ENCODE results near the gene DDX60.

Gene DDX60

DNA sequence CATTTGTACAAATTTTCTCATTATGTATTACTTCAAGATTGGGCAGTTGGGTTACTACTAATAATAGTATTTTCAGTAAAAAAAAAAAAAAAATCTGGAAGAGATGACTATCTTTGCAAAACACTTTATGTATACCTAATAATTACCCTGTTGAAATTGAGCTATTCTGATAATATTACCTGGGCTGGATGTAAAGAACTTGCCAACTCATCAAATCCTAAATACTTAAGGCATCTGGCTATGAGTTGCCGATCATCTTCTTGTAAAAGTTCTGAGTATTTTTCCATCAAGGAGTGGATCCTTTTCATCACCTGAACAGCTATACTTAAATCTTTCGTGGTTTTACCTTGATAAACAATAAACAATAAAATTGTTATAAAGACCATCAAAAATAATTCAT lies 42.7 kb downstream of the DDX60 start:
- no peaks in the 10 kb centered on the region for H3K9me2 ChIP-seq (replicated peaks; ENCODE audit: insufficient read depth, low read length)
- no peaks in the 10 kb centered on the region for H3K36me3 ChIP-seq (ENCODE audit: low read length)
- no peaks in the 10 kb centered on the region for H3F3A ChIP-seq (ENCODE audit: insufficient read depth)
- H3K27ac ChIP-seq (ENCODE audit: low read depth, low read length) = no peak overlapping the region
- H3K79me2 ChIP-seq (ENCODE audit: insufficient read depth, low read length) = no peaks in the 10 kb centered on the region
- H3K4me2 ChIP-seq (ENCODE audit: low read depth, low read length, poor library complexity, severe bottlenecking) = no peak overlapping the region
- H2AFZ ChIP-seq (ENCODE audit: low read depth, low read length, severe bottlenecking) = no peak overlapping the region
- no peaks in the 10 kb centered on the region for H3K9me3 ChIP-seq (ENCODE audit: insufficient read depth, low read length)
- TF ChIP-seq CTCF (IDR thresholded peaks at IDR 0.05; ENCODE audit: insufficient read depth, low read length, poor library complexity, severe bottlenecking) (no peak), EZH2phosphoT487 (conservative IDR thresholded peaks at IDR 0.05; ENCODE audit: low read length) (no peak)
- no peaks in the 10 kb centered on the region for H4K20me1 ChIP-seq (ENCODE audit: low read depth, low read length)
- H3K4me3 ChIP-seq (ENCODE audit: insufficient read depth, low read length, poor library complexity, severe bottlenecking) = no peak overlapping the region
- no peak overlapping the region for H3K9ac ChIP-seq (ENCODE audit: low read length)
- no peaks in the 10 kb centered on the region for H3K27me3 ChIP-seq (ENCODE audit: low read length)

DNA sequence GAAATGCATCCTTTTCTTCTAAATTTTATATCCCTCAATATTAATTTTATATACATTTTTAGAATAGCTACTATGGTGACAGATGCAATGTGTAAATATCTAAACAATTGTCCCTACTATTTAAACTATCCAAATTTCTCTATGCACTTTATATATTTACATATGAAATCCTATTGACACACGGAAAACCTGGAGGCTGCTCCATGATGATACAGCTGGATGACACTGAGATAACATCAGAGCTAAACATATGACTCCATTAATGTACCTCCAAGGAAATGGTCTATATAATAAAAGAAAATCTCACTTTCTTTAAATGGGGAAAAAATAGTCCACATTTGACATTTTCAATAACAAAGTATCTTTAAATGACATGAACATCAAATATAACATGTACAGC lies 43.7 kb downstream of the DDX60 start:
- H3K4me3 ChIP-seq (ENCODE audit: insufficient read depth, low read length, poor library complexity, severe bottlenecking) = no peak overlapping the region
- no peak overlapping the region for H3K4me2 ChIP-seq (ENCODE audit: low read depth, low read length, poor library complexity, severe bottlenecking)
- no peak overlapping the region for H2AFZ ChIP-seq (ENCODE audit: low read depth, low read length, severe bottlenecking)
- H3K9ac ChIP-seq (ENCODE audit: low read length) = no peak overlapping the region
- no peak overlapping the region for H3K27ac ChIP-seq (ENCODE audit: low read depth, low read length)
- no peak for TF ChIP-seq EZH2phosphoT487 (conservative IDR thresholded peaks at IDR 0.05; ENCODE audit: low read length)
- no peak for TF ChIP-seq CTCF (IDR thresholded peaks at IDR 0.05; ENCODE audit: insufficient read depth, low read length, poor library complexity, severe bottlenecking)
- no peaks in the 10 kb centered on the region for H3K9me2 ChIP-seq (replicated peaks; ENCODE audit: insufficient read depth, low read length)
- H3K79me2 ChIP-seq (ENCODE audit: insufficient read depth, low read length) = no peaks in the 10 kb centered on the region
- no peaks in the 10 kb centered on the region for H3F3A ChIP-seq (ENCODE audit: insufficient read depth)
- H4K20me1 ChIP-seq (ENCODE audit: low read depth, low read length) = no peaks in the 10 kb centered on the region
- H3K36me3 ChIP-seq (ENCODE audit: low read length) = no peaks in the 10 kb centered on the region
- no peaks in the 10 kb centered on the region for H3K9me3 ChIP-seq (ENCODE audit: insufficient read depth, low read length)
- no peaks in the 10 kb centered on the region for H3K27me3 ChIP-seq (ENCODE audit: low read length)

- H3K36me3 ChIP-seq (ENCODE audit: low read length) = no peaks in the 10 kb centered on the region
- no peaks in the 10 kb centered on the region for H3F3A ChIP-seq (ENCODE audit: insufficient read depth)
- no peak overlapping the region for H2AFZ ChIP-seq (ENCODE audit: low read depth, low read length, severe bottlenecking)
- TF ChIP-seq EZH2phosphoT487 (conservative IDR thresholded peaks at IDR 0.05; ENCODE audit: low read length) (no peak), CTCF (IDR thresholded peaks at IDR 0.05; ENCODE audit: insufficient read depth, low read length, poor library complexity, severe bottlenecking) (no peak)
- no peaks in the 10 kb centered on the region for H3K9me3 ChIP-seq (ENCODE audit: insufficient read depth, low read length)
- H3K79me2 ChIP-seq (ENCODE audit: insufficient read depth, low read length) = no peaks in the 10 kb centered on the region
- no peak overlapping the region for H3K9ac ChIP-seq (ENCODE audit: low read length)
- no peaks in the 10 kb centered on the region for H3K27me3 ChIP-seq (ENCODE audit: low read length)
- H3K4me3 ChIP-seq (ENCODE audit: insufficient read depth, low read length, poor library complexity, severe bottlenecking) = no peak overlapping the region
- no peaks in the 10 kb centered on the region for H4K20me1 ChIP-seq (ENCODE audit: low read depth, low read length)
- H3K9me2 ChIP-seq (replicated peaks; ENCODE audit: insufficient read depth, low read length) = no peaks in the 10 kb centered on the region
- no peak overlapping the region for H3K4me2 ChIP-seq (ENCODE audit: low read depth, low read length, poor library complexity, severe bottlenecking)
- no peak overlapping the region for H3K27ac ChIP-seq (ENCODE audit: low read depth, low read length)
Measured at GRCh38 chr4:168273838-168274237, 44.7 kb downstream of the DDX60 start.

GRCh38 chr4:168272488-168272887 lies 46.1 kb downstream of the DDX60 start:
- H3K4me2 ChIP-seq (ENCODE audit: low read depth, low read length, poor library complexity, severe bottlenecking) = no peak overlapping the region
- TF ChIP-seq CTCF (IDR thresholded peaks at IDR 0.05; ENCODE audit: insufficient read depth, low read length, poor library complexity, severe bottlenecking) = no peak
- no peak overlapping the region for H3K4me3 ChIP-seq (ENCODE audit: insufficient read depth, low read length, poor library complexity, severe bottlenecking)
- no peak overlapping the region for H2AFZ ChIP-seq (ENCODE audit: low read depth, low read length, severe bottlenecking)
- H3K9ac ChIP-seq (ENCODE audit: low read length) = no peak overlapping the region
- no peaks in the 10 kb centered on the region for H3K27me3 ChIP-seq (ENCODE audit: low read length)
- H3K9me3 ChIP-seq (ENCODE audit: insufficient read depth, low read length) = no peaks in the 10 kb centered on the region
- H3K27ac ChIP-seq (ENCODE audit: low read depth, low read length) = no peak overlapping the region
- H3F3A ChIP-seq (ENCODE audit: insufficient read depth) = no peaks in the 10 kb centered on the region
- H3K79me2 ChIP-seq (ENCODE audit: insufficient read depth, low read length) = no peaks in the 10 kb centered on the region
- no peaks in the 10 kb centered on the region for H4K20me1 ChIP-seq (ENCODE audit: low read depth, low read length)
- no peaks in the 10 kb centered on the region for H3K36me3 ChIP-seq (ENCODE audit: low read length)
- no peaks in the 10 kb centered on the region for H3K9me2 ChIP-seq (replicated peaks; ENCODE audit: insufficient read depth, low read length)
